HEK293 (cell line): ENCODE measurements around the gene GLO1.
"Not testable (repeated sequence)": the region's sequence is repeated elsewhere in the genome, so short reads cannot be mapped to it uniquely, and the experiment has no call there.

ENCODE experiments used
- CTCF ChIA-PET: fragments of 350-600 bp; formaldehyde crosslinking; extraction: SDS; loops from one replicate; lab custom pipeline; 2021; ENCODE audit warnings: antibody characterized with exemption; lab: Yijun Ruan, JAX
- POLR2A ChIA-PET: fragments of 300-600 bp; formaldehyde crosslinking; extraction: SDS; loops from one replicate; lab custom pipeline; 2020; ENCODE audit warnings: antibody characterized with exemption, inconsistent platforms; lab: Yijun Ruan, JAX
- H3K27ac ChIP-seq: fragments of 200-500 bp; sonication (Bioruptor generic); 2 replicates; pipeline ENCODE4 v1.5.1; 2014; ENCODE audit warnings: low read depth, low read length, control low read depth, inconsistent platforms; ENCODE audit errors: extremely low read depth
- H3K36me3 ChIP-seq, 2 experiments: fragments of 200-500 bp in 1 of 2; sonication (Bioruptor generic) in 1 of 2; 1 replicate in 1 of 2; 2 replicates in 1 of 2; pipeline ENCODE4 v1.5.1; 2014 to 2017; ENCODE audit warnings: inconsistent platforms in 2 of 2, low read length in 2 of 2; ENCODE audit not compliant: control insufficient read depth in 2 of 2, insufficient read depth in 1 of 2
- H3K4me1 ChIP-seq: fragments of 200-500 bp; sonication (Bioruptor generic); 2 replicates; pipeline ENCODE4 v1.5.1; 2014; ENCODE audit warnings: mild to moderate bottlenecking, low read length, inconsistent platforms; ENCODE audit not compliant: control insufficient read depth, insufficient read depth
- H3K4me3 ChIP-seq: 2 replicates; pipeline ENCODE4 v1.5.1; 2011; ENCODE audit warnings: low read depth, mild to moderate bottlenecking, control low read depth, low read length, moderate library complexity
- H3K9me3 ChIP-seq: fragments of 200-500 bp; sonication (Bioruptor generic); 2 replicates; pipeline ENCODE4 v1.5.1; 2014; ENCODE audit warnings: low read depth, low read length, inconsistent platforms; ENCODE audit not compliant: control insufficient read depth, insufficient read depth
- GLIS1 ChIP-seq: fragments of 450-650 bp; formaldehyde crosslinking; IDR thresholded peaks from 2 replicates; pipeline ENCODE4 v1.5.1; 2016; ENCODE audit warnings: missing biosample characterization, missing genetic modification characterization
- SCRT1 ChIP-seq: fragments of 450-650 bp; formaldehyde crosslinking; IDR thresholded peaks from 2 replicates; pipeline ENCODE4 v1.5.1; 2016; ENCODE audit warnings: missing biosample characterization, missing genetic modification characterization, borderline replicate concordance
- SCRT2 ChIP-seq: fragments of 450-650 bp; formaldehyde crosslinking; IDR thresholded peaks from 2 replicates; pipeline ENCODE4 v1.5.1; 2016; ENCODE audit warnings: missing biosample characterization, missing genetic modification characterization
- SP7 ChIP-seq: fragments of 450-650 bp; formaldehyde crosslinking; IDR thresholded peaks from 2 replicates; pipeline ENCODE4 v1.5.1; 2016; ENCODE audit warnings: missing biosample characterization, missing genetic modification characterization
- YY1 ChIP-seq: fragments of 450-650 bp; formaldehyde crosslinking; IDR thresholded peaks from 2 replicates; pipeline ENCODE4 v1.5.1; 2018; ENCODE audit warnings: missing biosample characterization, missing genetic modification characterization
- ZBTB21 ChIP-seq: fragments of 450-650 bp; formaldehyde crosslinking; IDR thresholded peaks from 2 replicates; pipeline ENCODE4 v1.5.1; 2017; ENCODE audit warnings: missing biosample characterization, missing genetic modification characterization
- ZFP3 ChIP-seq: fragments of 450-650 bp; formaldehyde crosslinking; IDR thresholded peaks from 2 replicates; pipeline ENCODE4 v1.5.1; 2016; ENCODE audit warnings: low read depth, missing biosample characterization, missing genetic modification characterization
- ZNF10 ChIP-seq: fragments of 450-650 bp; formaldehyde crosslinking; IDR thresholded peaks from 2 replicates; pipeline ENCODE4 v1.5.1; 2017; ENCODE audit warnings: missing biosample characterization, missing genetic modification characterization
- ZNF114 ChIP-seq: fragments of 450-650 bp; formaldehyde crosslinking; IDR thresholded peaks from 2 replicates; pipeline ENCODE4 v1.5.0; 2017; ENCODE audit warnings: missing biosample characterization, missing genetic modification characterization
- ZNF133 ChIP-seq: fragments of 450-650 bp; formaldehyde crosslinking; IDR thresholded peaks from 2 replicates; pipeline ENCODE4 v1.5.1; 2016; ENCODE audit warnings: missing biosample characterization, missing genetic modification characterization
- ZNF221 ChIP-seq: fragments of 450-650 bp; formaldehyde crosslinking; IDR thresholded peaks from 2 replicates; pipeline ENCODE4 v1.5.1; 2017; ENCODE audit warnings: missing biosample characterization, missing genetic modification characterization, borderline replicate concordance
- ZNF239 ChIP-seq: fragments of 450-650 bp; formaldehyde crosslinking; IDR thresholded peaks from 2 replicates; pipeline ENCODE4 v1.5.1; 2016; ENCODE audit warnings: missing biosample characterization, missing genetic modification characterization
- ZNF292 ChIP-seq: fragments of 450-650 bp; formaldehyde crosslinking; IDR thresholded peaks from 2 replicates; pipeline ENCODE4 v1.5.1; 2016; ENCODE audit warnings: low read depth, missing biosample characterization, missing genetic modification characterization, borderline replicate concordance
- ZNF521 ChIP-seq: fragments of 450-650 bp; formaldehyde crosslinking; IDR thresholded peaks from 2 replicates; pipeline ENCODE4 v1.5.1; 2017; ENCODE audit warnings: missing biosample characterization, mild to moderate bottlenecking, missing genetic modification characterization
- ZNF530 ChIP-seq: fragments of 450-650 bp; formaldehyde crosslinking; IDR thresholded peaks from 2 replicates; pipeline ENCODE4 v1.5.1; 2016; ENCODE audit warnings: low read depth, missing biosample characterization, missing genetic modification characterization
- ZNF544 ChIP-seq: fragments of 450-650 bp; formaldehyde crosslinking; IDR thresholded peaks from 2 replicates; pipeline ENCODE4 v1.5.0; 2017; ENCODE audit warnings: missing biosample characterization, missing genetic modification characterization
- ZNF624 ChIP-seq: fragments of 450-650 bp; formaldehyde crosslinking; IDR thresholded peaks from 2 replicates; pipeline ENCODE4 v1.5.1; 2017; ENCODE audit warnings: missing biosample characterization, missing genetic modification characterization
- ZNF629 ChIP-seq: fragments of 450-650 bp; formaldehyde crosslinking; IDR thresholded peaks from 2 replicates; pipeline ENCODE4 v1.5.1; 2017; ENCODE audit warnings: missing biosample characterization, missing genetic modification characterization
- ZNF76 ChIP-seq: fragments of 450-650 bp; formaldehyde crosslinking; IDR thresholded peaks from 2 replicates; pipeline ENCODE4; 2016; ENCODE audit warnings: low read depth, missing biosample characterization, missing genetic modification characterization, borderline replicate concordance
- ZNF792 ChIP-seq: fragments of 450-650 bp; formaldehyde crosslinking; IDR thresholded peaks from 2 replicates; pipeline ENCODE4 v1.5.1; 2016; ENCODE audit warnings: missing biosample characterization, missing genetic modification characterization
- ZNF837 ChIP-seq: fragments of 450-650 bp; formaldehyde crosslinking; IDR thresholded peaks from 2 replicates; pipeline ENCODE4 v1.5.1; 2016; ENCODE audit warnings: missing biosample characterization, missing genetic modification characterization
- TF ChIP-seq, protein P1 (sequence below): fragments of 450-650 bp; formaldehyde crosslinking; IDR thresholded peaks from 2 replicates; pipeline ENCODE4 v1.5.1; 2016; ENCODE audit warnings: missing biosample characterization, missing genetic modification characterization

The GLO1 gene

DNA sequence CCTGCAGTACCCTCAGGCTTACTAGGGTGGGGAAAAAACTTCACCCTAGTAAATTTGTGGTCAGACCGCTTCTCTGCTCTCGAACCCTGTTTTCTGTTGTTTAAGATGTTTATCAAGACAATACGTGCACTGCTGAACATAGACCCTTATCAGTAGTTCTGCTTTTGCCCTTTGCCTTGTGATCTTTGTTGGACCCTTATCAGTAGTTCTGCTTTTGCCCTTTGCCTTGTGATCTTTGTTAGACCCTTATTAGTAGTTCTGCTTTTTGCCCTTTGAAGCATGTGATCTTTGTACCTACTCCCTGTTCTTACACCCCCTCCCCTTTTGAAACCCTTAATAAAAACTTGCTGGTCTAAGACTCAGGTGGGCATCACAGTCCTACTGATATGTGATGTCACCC lies 3.2 kb downstream of the GLO1 start:
- POLR2A ChIA-PET, H3K9me3 ChIP-seq, H3K27ac ChIP-seq, H3K4me1 ChIP-seq, H3K4me3 ChIP-seq: not testable (repeated sequence)
- CTCF ChIA-PET: interaction anchor here (0.5 kb wide), 1 partner anchor 874 kb away, joined by 4 read pairs; no protein-coding TSS in a partner anchor
- H3K36me3 ChIP-seq: peaks cover 4 to 44% of the 10 kb centered on the region in 2 experiments; a peak in 2 of 3 replicates
- TF ChIP-seq ZNF10: peak; percentile 42; the same call in 1 of the 2 replicates
- peak; percentile 79 for TF ChIP-seq ZNF133 (tag by site-specific recombination)

DNA sequence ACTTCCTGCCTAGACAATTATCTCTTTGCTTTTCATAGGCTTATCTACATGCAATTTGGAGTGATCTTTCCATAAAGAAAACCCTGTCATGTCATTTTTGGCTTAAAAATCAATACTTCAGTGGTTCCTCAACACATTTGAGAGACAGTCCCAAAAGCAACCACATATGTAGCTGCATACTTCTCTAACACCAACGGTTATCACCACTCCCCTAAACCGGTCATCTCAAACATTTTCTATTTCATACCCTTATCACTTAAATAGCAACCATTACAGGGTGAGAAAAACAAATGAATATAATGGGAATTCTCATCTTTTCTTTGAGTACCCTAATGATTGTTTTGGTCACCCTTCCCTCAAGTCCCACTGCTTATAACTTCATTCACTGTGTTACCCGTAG lies 5.1 kb downstream of the GLO1 start:
- CTCF ChIA-PET: interaction anchor here (0.6 kb wide), 1 partner anchor 609 kb away, joined by 3 read pairs; no protein-coding TSS in a partner anchor
- no peaks in the 10 kb centered on the region for H3K4me1 ChIP-seq
- peaks cover 7 to 44% of the 10 kb centered on the region in 2 experiments; a peak in 2 of 3 replicates for H3K36me3 ChIP-seq
- H3K4me3 ChIP-seq: no peak overlapping the region
- POLR2A ChIA-PET: no interaction called here
- TF ChIP-seq, protein P1, sequence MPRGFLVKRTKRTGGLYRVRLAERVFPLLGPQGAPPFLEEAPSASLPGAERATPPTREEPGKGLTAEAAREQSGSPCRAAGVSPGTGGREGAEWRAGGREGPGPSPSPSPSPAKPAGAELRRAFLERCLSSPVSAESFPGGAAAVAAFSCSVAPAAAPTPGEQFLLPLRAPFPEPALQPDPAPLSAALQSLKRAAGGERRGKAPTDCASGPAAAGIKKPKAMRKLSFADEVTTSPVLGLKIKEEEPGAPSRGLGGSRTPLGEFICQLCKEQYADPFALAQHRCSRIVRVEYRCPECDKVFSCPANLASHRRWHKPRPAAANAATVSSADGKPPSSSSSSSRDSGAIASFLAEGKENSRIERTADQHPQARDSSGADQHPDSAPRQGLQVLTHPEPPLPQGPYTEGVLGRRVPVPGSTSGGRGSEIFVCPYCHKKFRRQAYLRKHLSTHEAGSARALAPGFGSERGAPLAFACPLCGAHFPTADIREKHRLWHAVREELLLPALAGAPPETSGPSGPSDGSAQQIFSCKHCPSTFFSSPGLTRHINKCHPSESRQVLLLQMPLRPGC (tag by site-specific recombination): no peak
- TF ChIP-seq SP7 (tag by site-specific recombination) (no peak), ZNF292 (tag by site-specific recombination) (no peak), ZNF521 (tag by site-specific recombination) (no peak), SCRT1 (tag by site-specific recombination) (no peak), ZBTB21 (tag by site-specific recombination) (no peak), ZNF624 (no peak), ZNF239 (no peak), YY1 (no peak), ZNF837 (no peak), ZNF114 (tag by site-specific recombination) (no peak), ZNF76 (tag by site-specific recombination) (no peak)
- no peaks in the 10 kb centered on the region for H3K9me3 ChIP-seq
- no peak overlapping the region for H3K27ac ChIP-seq

DNA sequence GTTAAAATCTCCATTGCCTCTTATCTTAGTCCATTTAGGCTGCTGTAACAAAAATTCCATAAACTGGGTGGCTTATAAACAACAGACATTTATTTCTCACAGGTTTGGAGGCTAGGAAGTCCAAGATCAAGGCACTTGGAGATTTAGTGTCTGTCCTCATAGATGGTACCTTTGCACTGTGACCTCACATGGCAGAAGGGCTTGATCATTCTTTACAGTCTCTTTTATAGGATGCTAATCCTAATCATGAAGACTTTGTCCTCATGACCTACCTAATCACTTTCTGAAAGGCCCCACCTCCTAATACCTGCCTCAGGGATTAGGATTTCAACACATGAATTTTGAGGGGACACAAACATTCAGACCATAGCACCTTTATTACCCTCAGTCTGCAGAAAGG lies 6.6 kb downstream of the GLO1 start:
- no peaks in the 10 kb centered on the region for H3K9me3 ChIP-seq
- H3K4me3 ChIP-seq: no peak overlapping the region
- no peak overlapping the region for H3K27ac ChIP-seq
- TF ChIP-seq ZNF530 (tag by site-specific recombination): no peak
- no peak for TF ChIP-seq ZNF544
- no peak for TF ChIP-seq SCRT2
- TF ChIP-seq ZFP3 (tag by site-specific recombination): no peak
- no peak for TF ChIP-seq ZNF792 (tag by site-specific recombination)
- no peak for TF ChIP-seq GLIS1
- TF ChIP-seq ZBTB21 (tag by site-specific recombination): no peak
- TF ChIP-seq ZNF629 (tag by site-specific recombination): no peak
- TF ChIP-seq ZNF221 (tag by site-specific recombination): no peak
- peaks cover 7 to 37% of the 10 kb centered on the region in 2 experiments; a peak in 2 of 3 replicates for H3K36me3 ChIP-seq
- ChIA-PET CTCF (no interaction called here), POLR2A (no interaction called here)
- no peaks in the 10 kb centered on the region for H3K4me1 ChIP-seq
